Activated naive CD4-positive, alpha-beta T cell treated with Interleukin-2 at 50 U/mL for 16 hours (primary cell): ENCODE measurements around the gene TLL1.
A peak's percentile ranks its signal among the peaks of the same experiment; 100 is the strongest.

Experiments used
- DNase-seq: peaks from one replicate; pipeline ENCODE4 v3.0.0-alpha.2; 2020

The TLL1 gene

DNA sequence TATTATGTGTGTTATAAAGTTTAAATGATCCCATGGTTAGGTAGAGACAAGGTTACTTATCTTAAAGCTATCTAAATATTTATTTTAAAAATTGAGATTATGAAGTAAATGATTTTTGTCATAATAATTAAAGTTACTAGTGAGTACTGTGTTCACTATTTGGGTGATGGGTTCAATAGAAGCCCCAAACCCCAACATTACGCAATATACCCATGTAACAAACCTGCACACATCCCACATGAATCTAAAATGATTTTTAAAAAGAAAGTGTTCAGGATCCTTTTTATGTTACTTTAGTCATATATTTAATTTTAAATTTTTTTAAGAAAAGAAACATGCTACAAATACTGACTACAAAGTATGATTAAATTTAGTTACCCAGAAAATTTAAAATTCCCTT lies 193.9 kb downstream of the TLL1 start:
- DNase-seq: no peak

DNA sequence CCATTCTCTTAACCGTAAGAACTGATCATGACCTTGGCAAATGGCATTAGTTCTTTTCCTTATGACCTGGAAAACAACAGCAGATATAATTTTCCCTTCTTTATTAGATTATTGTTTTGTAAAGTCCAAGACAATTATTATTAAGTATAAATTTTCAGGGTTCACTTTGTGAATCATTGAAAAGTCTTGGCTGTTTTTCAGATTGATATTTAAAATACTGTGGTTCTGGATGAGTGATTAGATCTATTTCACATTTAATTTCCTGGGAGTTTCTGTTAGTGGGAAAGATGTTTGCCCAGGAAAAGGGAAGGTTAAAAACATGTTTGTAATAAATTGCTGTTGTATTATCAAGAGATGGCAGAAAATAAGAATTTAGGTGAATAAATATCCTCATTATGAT lies 194.9 kb downstream of the TLL1 start:
- no peak for DNase-seq

DNA sequence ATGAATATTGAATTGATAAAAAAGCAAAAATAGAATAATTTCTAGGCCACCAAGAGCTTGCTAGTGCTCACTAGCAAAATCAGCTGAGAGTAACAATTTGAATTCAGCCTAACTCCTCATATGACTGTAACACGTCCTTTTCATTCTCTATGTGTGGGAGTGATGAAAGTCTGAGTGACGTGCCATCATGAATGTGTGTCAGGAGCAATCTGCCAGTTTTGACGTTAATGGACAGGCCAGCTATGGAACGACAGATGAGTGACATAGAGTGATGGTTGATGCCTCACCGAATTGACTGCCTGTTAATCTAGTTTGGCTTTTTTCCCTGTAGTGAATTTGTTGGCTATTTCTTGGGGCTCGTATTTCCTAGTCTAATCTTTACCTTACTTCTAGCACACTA lies 200.7 kb downstream of the TLL1 start:
- no peak for DNase-seq

GRCh38 chr4:166075599-166075998 lies 202.6 kb downstream of the TLL1 start:
- no peak for DNase-seq

DNA sequence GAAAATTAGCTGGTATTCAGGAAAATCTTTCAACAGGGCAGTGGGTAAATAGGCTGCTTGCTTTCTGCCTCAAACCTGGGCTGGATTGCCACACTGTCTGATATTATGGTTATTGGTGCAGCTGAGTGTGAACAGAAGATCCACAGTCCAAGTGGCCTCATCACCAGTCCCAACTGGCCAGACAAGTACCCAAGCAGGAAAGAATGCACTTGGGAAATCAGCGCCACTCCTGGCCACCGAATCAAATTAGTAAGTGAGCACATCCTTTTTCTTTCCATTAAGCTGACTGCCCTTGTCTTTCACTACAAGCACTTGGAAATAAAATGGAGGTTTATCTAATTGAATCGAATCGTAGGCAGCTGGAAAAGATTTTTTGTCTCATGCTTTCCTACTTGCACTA lies 204.7 kb downstream of the TLL1 start:
- no peak for DNase-seq

- DNase-seq: no peak
Observed at GRCh38 chr4:166078383-166078782, 205.3 kb downstream of the TLL1 start.

DNA sequence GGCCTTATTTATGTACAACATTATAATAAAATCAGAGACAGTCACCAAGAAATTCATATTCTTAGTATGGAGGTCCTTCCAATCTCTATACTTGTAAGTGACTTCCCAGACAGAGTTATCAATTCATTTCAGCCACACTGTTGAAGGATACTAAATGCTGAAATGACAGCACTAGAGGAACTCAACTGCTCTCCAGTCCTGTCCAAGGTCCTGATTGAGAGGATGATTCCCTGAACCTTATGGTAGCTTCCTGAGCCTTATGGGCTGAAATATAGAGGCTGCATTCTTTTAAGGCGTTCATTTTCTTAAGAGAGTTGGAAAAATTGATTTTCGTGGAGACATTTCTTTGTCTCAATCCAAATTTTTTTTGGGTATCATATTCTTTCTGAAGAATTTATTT lies 205.9 kb downstream of the TLL1 start:
- no peak for DNase-seq

- no peak for DNase-seq
Observed at GRCh38 chr4:166087569-166087968, 214.5 kb downstream of the TLL1 start.

DNA sequence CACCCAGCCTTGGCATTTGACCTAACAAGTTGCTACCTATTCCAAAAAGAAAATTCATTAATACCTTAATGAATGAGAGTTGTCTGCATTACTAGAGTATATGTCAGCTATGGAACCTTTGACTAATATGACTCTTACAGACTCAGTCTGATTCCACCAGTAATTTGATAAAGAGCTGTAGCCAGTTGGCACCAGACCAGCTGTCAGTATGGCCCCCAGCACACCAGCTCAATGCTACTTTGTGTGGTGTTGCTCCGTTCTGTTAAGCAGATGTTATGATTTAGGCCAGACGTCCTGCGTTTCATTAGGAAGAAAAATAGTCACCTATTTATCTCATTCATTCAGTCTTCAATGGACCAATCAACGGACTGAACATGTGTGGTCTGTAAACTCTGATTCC lies 215.5 kb downstream of the TLL1 start:
- DNase-seq: no peak

- DNase-seq: no peak
Observed at GRCh38 chr4:166091146-166091545, 218.1 kb downstream of the TLL1 start.

- DNase-seq: no peak
Observed at GRCh38 chr4:166091912-166092510, 219.0 kb downstream of the TLL1 start.

GRCh38 chr4:166092797-166093290 lies 219.8 kb downstream of the TLL1 start:
- no peak for DNase-seq

DNA sequence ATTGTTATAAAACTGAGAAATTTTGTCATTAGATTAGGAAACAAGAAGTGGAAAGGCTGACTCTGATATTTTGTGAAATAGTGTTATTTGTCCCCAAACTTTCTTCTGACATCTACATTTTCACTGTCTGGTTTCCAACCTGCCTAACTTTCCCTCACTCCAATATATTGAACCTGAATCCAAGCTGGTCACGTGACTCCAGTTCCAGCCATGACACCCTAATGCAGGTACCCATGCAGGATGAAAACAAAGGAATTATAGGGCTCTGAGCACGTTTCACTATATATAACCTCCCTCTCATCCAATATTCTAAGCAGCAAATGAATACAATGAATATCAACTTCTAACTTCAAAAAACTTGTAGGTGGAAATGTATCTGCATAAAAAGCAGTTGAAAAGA lies 231.6 kb downstream of the TLL1 start:
- no peak for DNase-seq

DNA sequence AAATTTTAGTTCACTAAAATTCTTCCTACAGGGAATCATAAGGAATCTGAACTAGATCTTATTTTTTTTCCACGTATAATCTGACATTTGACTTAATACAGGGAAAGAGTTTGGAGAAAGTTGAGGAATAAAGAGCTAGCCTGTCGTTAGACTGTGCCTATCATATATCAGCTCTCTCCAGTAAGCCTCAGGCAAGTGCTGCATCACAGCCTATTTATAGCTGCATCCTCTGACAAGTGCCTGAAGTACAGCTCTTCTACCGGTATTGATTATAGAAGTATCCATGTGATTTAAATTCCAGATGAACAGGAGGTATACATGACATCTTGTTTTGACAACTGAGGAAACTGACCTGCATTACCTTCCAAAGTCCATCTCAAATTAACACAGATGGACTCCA lies 248.9 kb downstream of the TLL1 start:
- no peak for DNase-seq

DNA sequence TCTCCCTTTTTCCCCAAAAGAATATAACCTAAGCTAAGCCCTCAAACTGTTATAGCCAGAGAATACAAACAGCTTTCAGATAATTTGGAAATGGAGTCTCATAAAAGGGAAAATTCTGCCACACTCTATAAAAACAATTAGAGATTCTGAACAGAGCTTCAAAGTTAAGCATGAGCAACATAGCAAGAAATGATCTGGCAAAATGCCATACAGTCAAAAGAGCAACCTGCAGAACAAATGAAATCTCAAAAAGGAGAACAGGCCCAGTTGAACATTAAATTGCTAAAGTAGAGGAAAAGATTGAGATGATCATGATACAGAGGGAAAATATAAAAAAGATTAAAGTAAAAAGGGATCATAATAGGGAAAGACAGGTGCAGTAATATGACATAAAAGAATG lies 250.5 kb downstream of the TLL1 start:
- no peak for DNase-seq

- DNase-seq: no peak
Observed at GRCh38 chr4:166128403-166128802, 255.4 kb downstream of the TLL1 start.

DNA sequence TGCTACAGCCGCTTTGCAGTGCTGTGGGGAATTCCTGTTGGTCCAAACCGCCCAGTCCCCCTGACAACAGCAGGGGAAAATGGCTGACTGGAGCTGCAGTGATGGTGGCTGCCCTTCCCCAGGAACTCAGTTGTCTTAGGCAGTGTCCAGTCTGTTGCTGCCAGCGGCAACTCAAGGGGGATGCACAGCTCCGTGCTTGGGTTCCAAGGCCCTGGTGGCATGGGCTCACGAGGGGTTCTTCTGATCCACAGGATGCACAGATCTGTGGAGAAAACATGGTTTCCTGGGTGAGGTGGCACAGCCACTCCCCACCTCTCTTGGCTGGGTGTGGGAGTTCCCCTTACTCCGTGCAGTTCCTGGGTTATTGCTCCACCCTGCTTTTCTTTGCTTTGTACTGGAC lies 261.2 kb downstream of the TLL1 start:
- DNase-seq: no peak

- no peak for DNase-seq
Observed at GRCh38 chr4:166140951-166141350, 267.9 kb downstream of the TLL1 start.

GRCh38 chr4:166143227-166143626 lies 270.2 kb downstream of the TLL1 start:
- peak; percentile 18 for DNase-seq

- no peak for DNase-seq
Observed at GRCh38 chr4:166144607-166145006, 271.6 kb downstream of the TLL1 start.

DNA sequence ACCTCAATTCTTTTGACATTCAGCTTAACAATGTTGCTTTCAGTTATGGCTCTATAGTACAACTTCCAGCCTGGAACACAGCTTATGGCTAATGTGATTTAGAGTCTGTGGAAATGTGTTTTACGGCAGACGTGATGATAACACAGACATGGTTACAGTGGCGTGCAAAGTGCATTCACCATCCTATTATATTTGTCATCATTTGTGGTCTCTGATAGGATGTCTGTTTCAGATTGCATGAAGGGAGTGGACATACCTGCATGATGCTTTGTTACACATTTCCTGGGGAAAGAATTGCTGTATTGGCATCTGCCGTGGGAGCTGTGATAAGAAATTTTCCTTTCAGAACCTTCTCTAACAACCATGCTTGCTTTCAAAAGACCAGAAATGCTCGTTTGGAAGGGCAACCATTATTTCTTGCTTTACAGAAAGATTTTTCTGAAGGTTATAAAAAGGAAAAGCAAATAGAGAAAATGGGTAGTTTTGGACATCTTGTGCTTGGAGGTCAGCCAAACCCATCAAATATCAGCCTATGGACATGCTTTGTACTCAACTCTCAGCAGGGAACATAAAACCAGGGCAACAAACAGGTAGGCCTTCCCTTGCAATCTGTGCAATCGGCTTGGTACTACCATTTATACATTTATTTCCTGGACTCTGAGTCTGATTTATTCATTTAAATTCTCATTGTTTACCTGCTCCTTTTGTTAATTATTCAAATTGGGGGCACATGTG lies 273.9 kb downstream of the TLL1 start:
- DNase-seq: no peak
